NCI-H748 treated with DMSO at 0.1 percent for 48 hours (cell line): Measurements from ENCODE around the gene ACACA.
A peak's percentile ranks its signal among the peaks of the same experiment; 100 is the strongest.
"Not testable (repeated sequence)": the region's sequence is repeated elsewhere in the genome, so short reads cannot be mapped to it uniquely, and the experiment has no call there.

Source experiments
- DNase-seq: peaks from one replicate; lab custom pipeline; 2025; lab: John Stamatoyannopoulos, UW

The ACACA gene

GRCh38 chr17:37393352-37393751 is 13.3 kb downstream of the ACACA start:
- no peak for DNase-seq

GRCh38 chr17:37392024-37392590 is 14.5 kb downstream of the ACACA start:
- DNase-seq, result no peak

DNA sequence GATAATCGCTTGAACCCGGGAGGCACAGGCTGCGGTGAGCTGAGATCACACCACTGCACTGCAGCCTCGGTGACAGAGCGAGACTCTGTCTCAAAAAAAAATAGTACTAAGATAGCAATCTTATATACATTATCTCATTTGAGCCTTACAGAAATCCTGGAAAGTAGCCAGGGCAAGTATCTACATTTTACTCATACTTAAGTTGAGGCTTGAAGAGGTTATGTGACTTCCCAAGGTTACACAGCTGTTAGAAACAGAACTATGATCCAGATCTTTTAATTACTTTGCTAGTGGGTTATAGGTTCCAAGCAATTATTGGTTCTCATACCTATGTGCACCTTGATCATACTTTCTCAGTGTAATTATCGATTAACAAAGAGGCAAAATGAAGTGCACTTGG is 15.5 kb downstream of the ACACA start:
- no peak for DNase-seq

- DNase-seq, result no peak
Measured at GRCh38 chr17:37389160-37389559, 17.5 kb downstream of the ACACA start.

DNA sequence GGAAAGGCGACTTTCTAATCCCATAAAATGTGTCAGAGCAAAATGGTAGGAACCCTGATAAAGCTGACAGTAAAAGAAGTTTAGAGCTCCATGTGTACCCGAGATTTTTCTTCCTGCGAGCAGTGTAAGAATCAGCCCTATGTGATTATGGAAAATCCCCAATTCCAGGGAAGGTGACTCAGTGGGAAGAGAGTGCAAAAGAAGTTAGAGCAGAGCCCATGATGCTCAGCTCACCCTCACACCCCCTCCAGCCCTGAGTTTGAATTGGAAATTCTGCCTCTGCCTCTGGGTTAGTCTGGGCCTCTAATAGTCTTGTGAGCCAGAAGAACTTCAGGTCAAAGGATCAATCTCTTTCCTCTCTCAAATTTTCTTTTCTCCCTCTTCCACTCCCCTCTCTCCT is 18.4 kb downstream of the ACACA start:
- no peak for DNase-seq

- no peak for DNase-seq
Measured at GRCh38 chr17:37386462-37386861, 20.2 kb downstream of the ACACA start.

DNA sequence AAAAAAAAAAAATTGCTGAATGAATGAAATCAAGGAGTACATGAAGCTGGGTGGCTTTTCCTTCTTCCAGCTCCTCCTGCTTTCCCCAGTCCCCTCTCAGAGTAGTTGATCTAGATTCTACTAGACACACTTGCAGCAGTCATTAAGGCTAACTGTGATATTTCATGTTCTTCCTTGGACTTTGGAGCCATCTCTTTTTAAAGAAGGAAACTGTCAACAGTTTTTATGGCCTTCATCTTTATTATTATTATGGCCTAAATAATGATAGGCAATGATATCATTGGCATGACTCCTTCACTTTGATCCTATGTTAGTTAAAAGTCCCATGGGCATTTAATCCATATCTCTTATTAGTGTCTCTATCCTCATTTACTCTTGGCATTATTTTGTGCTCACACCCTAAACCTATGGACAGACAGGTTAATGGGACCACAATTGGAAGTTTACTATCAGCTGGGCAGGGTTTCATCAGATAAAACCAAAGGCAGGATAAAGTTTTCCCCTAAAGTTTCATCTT is 21.1 kb downstream of the ACACA start:
- DNase-seq, result no peak

- DNase-seq, result no peak
Measured at GRCh38 chr17:37384560-37385149, 22.0 kb downstream of the ACACA start.

DNA sequence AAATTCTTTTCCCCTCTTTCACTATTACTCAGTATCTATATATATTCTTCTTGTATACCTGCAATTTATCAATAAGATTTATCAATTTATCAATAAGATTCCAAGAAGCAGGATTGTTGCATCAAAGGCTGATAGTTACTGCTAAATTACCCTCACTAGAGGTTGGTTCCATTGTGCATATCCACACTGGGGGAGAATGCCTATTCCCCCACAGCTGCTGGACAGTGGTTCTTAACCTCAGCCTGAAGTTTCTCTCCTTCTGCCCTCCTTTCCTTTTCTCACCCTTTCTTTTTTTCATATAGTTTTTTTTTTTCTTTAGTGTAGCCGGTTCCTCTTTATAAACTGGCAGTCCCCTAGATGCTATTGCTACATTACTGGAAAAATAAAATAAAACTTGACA is 24.6 kb downstream of the ACACA start:
- no peak for DNase-seq

DNA sequence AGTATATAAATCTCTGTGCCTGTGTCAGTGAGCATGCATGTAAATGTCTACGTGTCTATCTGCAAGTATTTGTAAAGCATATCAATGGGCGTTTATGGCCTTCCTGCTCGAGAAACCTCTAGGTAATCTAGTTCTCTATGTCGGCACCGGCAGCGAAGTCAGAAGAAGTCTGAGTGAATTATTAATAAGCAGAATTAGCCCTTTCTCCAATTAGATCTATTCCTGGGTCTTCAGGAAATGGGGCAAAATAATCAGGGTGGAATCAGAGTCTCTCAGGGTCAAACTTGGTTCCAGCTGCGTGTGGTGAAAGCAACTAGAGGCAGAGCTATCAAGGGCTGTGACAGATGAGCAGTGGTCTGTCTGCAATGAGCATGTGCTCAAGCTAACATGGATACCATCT is 30.9 kb downstream of the ACACA start, which contains the start of gene C17orf78:
Gene C17orf78, plus strand, starts transcription at position 280 of the 400 bp plus-strand sequence. Its CDS starts 108 bp downstream, at position 388.
- DNase-seq, result no peak

- peak; percentile 90 for DNase-seq
Measured at GRCh38 chr17:37373530-37374159, 33.0 kb downstream of the ACACA start.

DNA sequence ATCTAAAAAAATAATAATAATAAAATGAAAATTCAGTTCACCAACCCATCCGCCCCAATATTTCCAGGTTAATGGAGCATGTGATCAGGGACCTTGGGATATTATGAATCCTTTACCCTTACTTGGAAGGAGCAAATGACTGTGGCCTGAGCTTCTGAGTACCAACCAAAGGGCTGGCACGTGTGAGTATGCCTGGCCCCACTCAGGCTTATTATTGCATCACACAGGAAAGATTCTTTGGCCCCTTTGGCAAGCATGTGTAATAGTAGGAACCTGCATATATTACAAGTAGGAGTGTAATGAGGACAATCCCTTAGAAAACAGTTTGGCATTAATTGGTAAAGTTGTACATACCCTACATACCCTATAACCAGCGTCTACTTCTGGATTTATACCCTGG is 38.1 kb downstream of the ACACA start:
- DNase-seq, result no peak

- no peak for DNase-seq
Measured at GRCh38 chr17:37365589-37365988, 41.0 kb downstream of the ACACA start.

GRCh38 chr17:37361543-37361942 is 45.1 kb downstream of the ACACA start:
- no peak for DNase-seq

DNA sequence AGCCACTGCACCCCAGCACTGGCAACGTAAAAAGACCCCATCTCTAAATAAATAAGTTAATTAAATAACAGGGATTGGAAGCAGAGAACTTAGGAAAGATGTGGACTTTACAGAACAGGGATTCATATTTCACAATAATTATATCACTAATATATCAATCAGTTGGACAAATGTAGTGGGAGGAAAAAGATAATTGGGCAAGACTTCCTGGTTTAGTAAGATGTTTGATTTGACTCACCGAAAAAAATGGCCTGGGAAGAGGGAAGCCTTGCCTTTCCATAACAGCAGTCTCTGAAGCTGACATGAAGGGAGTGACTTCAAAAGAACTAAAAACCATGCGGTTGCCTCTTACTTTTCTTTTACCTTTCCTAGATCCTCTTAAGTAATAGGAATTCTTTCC is 46.0 kb downstream of the ACACA start:
- DNase-seq, result no peak

- no peak for DNase-seq
Measured at GRCh38 chr17:37359682-37360188, 46.9 kb downstream of the ACACA start.

DNA sequence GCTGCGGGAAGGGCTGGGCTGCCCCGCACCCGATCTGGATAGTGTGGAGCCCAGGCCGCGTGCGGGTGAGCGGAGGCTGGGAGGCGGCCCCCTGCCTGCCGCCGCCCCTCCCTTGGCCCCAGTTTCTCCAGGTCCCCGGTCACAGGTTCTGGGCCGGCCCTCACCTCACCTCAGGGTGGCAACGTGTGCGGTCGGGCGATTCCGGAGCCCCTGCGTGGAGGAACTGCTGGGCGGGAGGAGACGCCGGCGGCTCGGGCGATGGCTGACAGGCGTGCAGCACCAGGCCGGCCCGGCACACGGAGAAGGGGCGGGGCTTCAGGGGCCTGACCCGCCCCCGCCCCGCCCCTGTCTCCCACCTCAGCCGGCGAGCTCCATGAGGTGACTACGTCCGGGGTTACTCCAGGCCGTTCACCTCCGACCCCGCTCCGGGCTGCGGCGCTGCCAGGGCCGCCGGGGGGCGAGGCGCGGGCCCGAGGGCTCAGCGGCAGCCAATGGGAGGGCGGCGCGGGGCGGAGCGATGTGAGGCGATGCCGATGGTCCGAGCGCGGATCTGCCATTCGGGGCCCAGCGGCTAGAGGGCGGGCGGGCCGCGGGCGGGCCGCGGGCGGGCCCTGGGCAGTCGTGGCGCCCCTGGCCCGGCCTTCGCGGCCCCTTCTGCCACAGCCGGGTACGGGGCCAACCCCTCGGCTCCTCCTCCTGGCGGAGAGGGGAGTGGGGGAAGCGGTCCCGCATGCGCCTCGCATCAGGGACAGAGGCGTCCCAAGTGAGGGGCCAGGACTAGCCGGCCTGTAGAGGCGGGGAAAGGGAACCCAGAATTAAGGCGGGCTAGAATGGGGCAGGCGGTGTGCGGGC is 47.6 kb downstream of the ACACA start:
- peak; percentile 86 for DNase-seq

DNA sequence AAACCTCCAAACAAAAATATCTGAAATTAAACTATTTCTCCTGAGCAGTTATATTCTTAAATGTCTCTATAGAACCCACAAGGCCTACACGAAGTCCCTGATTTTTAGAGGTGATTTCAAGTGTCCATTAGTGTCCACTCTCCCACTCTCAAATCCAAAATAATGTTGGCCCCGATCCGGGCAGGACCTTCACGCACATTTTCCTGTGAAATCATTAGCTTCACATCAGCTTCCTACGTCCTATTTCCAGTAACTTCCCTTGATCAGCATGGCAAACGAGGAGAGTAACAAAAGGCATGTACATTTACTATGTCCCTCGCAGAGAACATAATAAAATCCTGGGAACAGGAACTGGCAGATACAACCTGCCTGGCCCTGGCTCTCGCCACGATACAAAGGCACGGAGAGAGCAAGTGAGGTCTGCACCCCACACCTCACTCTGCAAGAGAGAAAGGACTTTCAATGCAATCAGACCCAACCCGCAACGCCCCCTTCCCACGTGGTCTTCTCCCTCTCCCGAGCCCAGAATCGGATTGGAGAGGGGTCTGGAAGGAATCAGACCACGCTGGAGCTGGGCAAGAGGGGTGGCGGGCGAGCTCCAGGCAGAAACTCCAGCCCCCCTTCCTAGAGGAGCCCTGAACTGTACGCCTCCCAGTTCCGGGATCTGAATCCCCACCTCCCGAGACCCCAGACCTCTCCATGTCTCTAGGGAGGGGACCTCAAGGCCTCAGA is 48.4 kb downstream of the ACACA start:
- DNase-seq, result peak; percentile 54

DNA sequence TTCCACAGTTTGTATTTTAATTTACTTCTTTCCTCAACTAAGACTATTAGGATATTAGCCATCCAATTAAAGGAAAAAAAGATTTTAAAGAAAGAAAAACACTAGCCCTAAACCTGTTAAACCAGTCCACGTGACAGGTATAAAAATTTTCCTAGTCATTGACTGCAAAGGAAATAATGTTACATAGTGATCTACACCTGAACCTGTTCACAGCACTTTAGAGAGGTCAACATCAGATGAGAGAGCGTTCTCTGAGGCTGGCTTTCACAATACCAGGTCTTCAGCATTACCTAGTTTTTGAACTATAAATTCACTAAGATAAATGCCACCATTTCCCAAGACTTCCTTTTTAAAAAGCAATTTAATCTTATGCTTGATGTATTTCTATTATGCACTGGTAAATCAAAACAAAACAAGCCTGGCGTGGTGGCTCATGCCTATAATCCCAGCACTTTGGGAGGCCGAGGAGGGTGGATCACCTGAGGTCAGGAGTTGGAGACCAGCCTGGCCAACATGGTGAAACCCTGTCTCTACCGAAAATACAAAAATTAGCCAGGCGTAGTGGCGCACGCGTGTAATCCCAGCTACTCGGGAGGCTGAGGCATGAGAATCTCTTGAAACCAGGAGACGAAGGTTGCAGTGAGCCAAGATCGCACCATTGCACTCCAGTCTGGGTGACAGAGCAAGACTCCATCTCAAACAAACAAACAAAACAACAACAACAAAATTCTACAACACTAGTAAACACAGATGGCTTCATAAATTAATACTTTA is 49.7 kb downstream of the ACACA start:
- DNase-seq, result not testable (repeated sequence)

DNA sequence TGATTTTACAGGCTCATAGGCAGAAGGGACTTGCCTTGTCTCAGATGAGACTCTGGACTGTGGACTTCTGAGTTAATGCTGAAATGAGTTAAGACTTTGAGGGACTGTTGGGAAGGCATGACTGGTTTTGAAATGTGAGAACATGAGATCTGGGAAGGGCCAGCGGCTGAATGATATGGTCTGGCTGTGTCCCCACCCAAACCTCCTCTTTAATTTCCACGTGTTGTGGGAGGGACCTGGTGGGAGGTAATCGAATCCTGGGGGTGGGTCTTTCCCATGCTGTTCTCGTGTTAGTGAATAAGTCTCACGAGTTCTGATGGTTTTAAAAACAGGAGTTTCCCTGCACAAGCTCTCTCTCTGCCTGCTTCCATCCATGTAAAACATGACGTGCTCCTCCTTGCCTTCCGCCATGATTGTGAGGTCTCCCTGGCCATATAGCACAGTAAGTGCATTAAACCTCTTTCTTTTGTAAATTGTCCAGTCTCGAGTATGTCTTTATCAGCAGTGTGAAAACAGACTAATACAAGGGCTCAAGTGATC is 59.7 kb downstream of the ACACA start:
- not testable (repeated sequence) for DNase-seq
